ENCODE measurements around the gene LY6G6C.

The LY6G6C gene

GRCh38 chr6:31690231-31691077 is 31.1 kb downstream of the LY6G6C start:
- no peak for TF ChIP-seq CTCF (IDR thresholded peaks at IDR 0.05; ENCODE audit: extremely low read depth, insufficient read depth, missing control alignments)
- no peak for DNase-seq (ENCODE audit: low spot score)
- in situ Hi-C loops (cut with MboI; ENCODE audit: low pct_unique_long_range_greater_than_20kb, low sequenced_read_pairs, unreplicated experiment), result no loop called here

- no peak for DNase-seq (ENCODE audit: low spot score)
- peak; percentile 48 for TF ChIP-seq CTCF (IDR thresholded peaks at IDR 0.05; ENCODE audit: extremely low read depth, insufficient read depth, missing control alignments)
- in situ Hi-C loops (cut with MboI; ENCODE audit: low pct_unique_long_range_greater_than_20kb, low sequenced_read_pairs, unreplicated experiment), result no loop called here
These were observed 32.1 kb downstream of the LY6G6C start for GRCh38 chr6:31689249-31690110.

DNA sequence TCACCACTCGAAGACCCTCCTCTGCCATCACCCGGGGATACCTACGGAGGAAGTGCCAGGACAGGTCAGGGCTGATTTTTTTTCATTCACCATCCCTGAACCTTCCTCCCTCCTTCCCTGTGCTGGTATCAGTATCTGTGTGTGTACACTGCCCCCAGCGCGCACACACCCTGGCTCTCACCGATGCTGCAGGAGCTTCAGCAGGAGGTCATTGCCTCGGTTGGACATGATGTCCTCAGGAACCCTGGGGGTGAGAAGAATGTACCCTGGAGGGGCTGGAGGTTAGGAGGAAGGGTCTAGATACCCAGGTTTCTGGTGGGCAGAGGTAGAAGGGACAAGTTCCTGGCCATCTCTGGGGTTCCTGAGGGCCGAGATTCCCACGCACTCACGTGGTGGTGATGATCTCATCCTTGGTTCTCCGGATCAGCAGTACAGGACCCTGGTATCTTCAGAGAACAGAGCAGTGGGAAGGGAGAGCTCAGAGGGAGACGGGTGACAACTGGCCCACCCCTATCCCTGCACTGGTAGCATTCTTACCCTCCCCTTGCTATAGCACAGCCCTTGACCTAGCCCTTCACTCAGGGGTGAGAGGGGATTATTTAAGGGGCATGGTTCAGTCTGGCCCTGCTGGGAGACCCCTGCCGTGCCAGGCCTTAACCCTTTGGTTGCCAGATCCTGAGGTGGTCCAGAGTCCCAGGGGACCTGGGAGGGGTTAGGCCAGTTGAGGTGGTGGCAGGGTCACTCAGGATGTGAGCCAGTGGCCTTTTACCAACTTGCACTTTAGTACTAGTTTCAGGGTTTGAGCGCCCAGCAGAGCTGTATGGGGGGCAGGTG is 33.5 kb downstream of the LY6G6C start:
- in situ Hi-C loops (cut with MboI; ENCODE audit: low pct_unique_long_range_greater_than_20kb, low sequenced_read_pairs, unreplicated experiment), result no loop called here
- no peak for TF ChIP-seq CTCF (IDR thresholded peaks at IDR 0.05; ENCODE audit: extremely low read depth, insufficient read depth, missing control alignments)
- no peak for DNase-seq (ENCODE audit: low spot score)

DNA sequence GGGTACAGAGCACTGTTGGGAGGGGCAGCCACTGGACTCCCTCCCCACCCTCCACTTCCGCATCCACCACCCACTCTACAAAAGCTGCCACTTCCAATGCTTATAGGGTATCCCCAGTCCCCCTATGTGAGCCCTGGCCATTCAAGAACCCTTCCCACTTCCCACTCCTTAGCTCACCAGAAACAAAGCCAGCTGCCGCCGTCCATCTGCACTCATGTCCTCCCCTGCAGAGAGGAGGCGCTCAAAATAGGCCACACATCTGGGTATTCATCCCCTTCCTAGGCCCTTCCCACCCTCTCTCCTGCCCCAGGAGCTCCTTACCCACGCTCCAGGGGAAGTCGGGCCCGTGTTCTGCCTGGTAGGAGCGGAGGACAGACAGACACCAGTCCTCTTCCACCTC is 34.2 kb downstream of the LY6G6C start:
- no peak for DNase-seq (ENCODE audit: low spot score)
- TF ChIP-seq CTCF (IDR thresholded peaks at IDR 0.05; ENCODE audit: extremely low read depth, insufficient read depth, missing control alignments), result no peak
- in situ Hi-C loops (cut with MboI; ENCODE audit: low pct_unique_long_range_greater_than_20kb, low sequenced_read_pairs, unreplicated experiment), result no loop called here

GRCh38 chr6:31686483-31686882 is 35.1 kb downstream of the LY6G6C start:
- TF ChIP-seq CTCF (IDR thresholded peaks at IDR 0.05; ENCODE audit: extremely low read depth, insufficient read depth, missing control alignments), result no peak
- in situ Hi-C loops (cut with MboI; ENCODE audit: low pct_unique_long_range_greater_than_20kb, low sequenced_read_pairs, unreplicated experiment), result no loop called here
- DNase-seq (ENCODE audit: low spot score), result no peak

- no peak for TF ChIP-seq CTCF (IDR thresholded peaks at IDR 0.05; ENCODE audit: extremely low read depth, insufficient read depth, missing control alignments)
- in situ Hi-C loops (cut with MboI; ENCODE audit: low pct_unique_long_range_greater_than_20kb, low sequenced_read_pairs, unreplicated experiment), result loop anchor here (5.0 kb wide), 1 partner anchor 149 kb away; no protein-coding TSS in a partner anchor
- no peak for DNase-seq (ENCODE audit: low spot score)
These were observed 38.0 kb downstream of the LY6G6C start for GRCh38 chr6:31683591-31683990.
